Osteocyte (in vitro differentiated cells): ENCODE results near the gene KCNH1. TPM values are rescaled to one million over a fixed set of nuclear protein-coding genes. Genes with fewer than 3 reads are reported as not detected.

Experiments
- DNase-seq: peaks from one replicate; pipeline ENCODE4 v3.0.0; 2021; ENCODE audit warnings: mixed read lengths; ENCODE audit not compliant: unreplicated experiment; ENCODE audit errors: extremely low spot score
- H3K27ac Mint-ChIP-seq: one replicate; pipeline ENCODE4 v1.8.0; 2021; ENCODE audit warnings: mild to moderate bottlenecking, mixed read lengths; ENCODE audit not compliant: unreplicated experiment
- H3K27me3 Mint-ChIP-seq: one replicate; pipeline ENCODE4 v1.8.0; 2021; ENCODE audit warnings: mixed read lengths; ENCODE audit not compliant: unreplicated experiment
- H3K36me3 Mint-ChIP-seq: one replicate; pipeline ENCODE4 v1.8.0; 2021; ENCODE audit warnings: mixed read lengths; ENCODE audit not compliant: unreplicated experiment
- H3K4me1 Mint-ChIP-seq: one replicate; pipeline ENCODE4 v1.8.0; 2021; ENCODE audit warnings: mixed read lengths; ENCODE audit not compliant: unreplicated experiment
- H3K4me3 Mint-ChIP-seq: one replicate; pipeline ENCODE4 v1.8.0; 2021; ENCODE audit warnings: mild to moderate bottlenecking, moderate library complexity, mixed read lengths; ENCODE audit not compliant: unreplicated experiment
- H3K9me3 Mint-ChIP-seq: one replicate; pipeline ENCODE4 v1.8.0; 2021; ENCODE audit warnings: mixed read lengths; ENCODE audit not compliant: unreplicated experiment
- total RNA-seq: library from RNA; stranded (reverse); gene quantifications from 2 replicates; pipeline ENCODE4 v1.2.1, GENCODE V29; 2021
- TF ChIP-seq, protein P1 (sequence below): fragments of 200-600 bp; sonication (generic); IDR thresholded peaks from 2 replicates; pipeline ENCODE4 v1.5.0; 2021; ENCODE audit warnings: antibody characterized with exemption, mild to moderate bottlenecking, moderate library complexity

Gene KCNH1
- total RNA-seq, 1 donor from 2014 or later, result 7.3 TPM

DNA sequence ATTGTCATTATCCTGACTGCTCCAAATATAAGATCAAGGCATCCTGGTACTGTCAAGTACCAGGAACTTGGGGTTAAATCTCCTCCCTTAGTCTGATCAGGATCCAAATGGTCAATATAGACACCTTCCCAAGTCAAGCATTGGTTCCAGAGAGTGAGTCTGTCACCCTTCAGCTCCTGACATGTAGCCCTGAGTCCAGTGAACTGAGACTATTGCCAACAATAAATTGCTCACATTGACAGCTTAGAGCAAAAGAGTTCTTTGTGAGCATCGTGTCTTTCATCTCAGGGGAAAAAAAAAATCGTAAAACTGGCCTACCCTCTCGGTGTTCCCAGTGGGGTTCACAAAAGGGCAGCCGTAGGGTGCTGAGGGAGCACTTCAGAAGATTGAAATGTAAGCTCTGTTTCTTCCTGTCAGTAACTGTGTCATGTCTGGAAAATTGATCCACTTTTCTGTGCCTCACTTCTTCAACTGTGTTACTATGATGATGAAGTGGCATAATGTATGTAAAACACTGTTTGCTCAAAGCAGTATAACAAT, 228.5 kb downstream of the KCNH1 start:
- Mint-ChIP-seq H3K36me3 (no peaks in the 10 kb centered on the region), H3K4me3 (no peak overlapping the region), H3K9me3 (no peaks in the 10 kb centered on the region), H3K27ac (no peak overlapping the region), H3K27me3 (no peaks in the 10 kb centered on the region), H3K4me1 (peaks cover 21% of the 10 kb centered on the region)
- TF ChIP-seq, protein P1, sequence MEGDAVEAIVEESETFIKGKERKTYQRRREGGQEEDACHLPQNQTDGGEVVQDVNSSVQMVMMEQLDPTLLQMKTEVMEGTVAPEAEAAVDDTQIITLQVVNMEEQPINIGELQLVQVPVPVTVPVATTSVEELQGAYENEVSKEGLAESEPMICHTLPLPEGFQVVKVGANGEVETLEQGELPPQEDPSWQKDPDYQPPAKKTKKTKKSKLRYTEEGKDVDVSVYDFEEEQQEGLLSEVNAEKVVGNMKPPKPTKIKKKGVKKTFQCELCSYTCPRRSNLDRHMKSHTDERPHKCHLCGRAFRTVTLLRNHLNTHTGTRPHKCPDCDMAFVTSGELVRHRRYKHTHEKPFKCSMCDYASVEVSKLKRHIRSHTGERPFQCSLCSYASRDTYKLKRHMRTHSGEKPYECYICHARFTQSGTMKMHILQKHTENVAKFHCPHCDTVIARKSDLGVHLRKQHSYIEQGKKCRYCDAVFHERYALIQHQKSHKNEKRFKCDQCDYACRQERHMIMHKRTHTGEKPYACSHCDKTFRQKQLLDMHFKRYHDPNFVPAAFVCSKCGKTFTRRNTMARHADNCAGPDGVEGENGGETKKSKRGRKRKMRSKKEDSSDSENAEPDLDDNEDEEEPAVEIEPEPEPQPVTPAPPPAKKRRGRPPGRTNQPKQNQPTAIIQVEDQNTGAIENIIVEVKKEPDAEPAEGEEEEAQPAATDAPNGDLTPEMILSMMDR, result no peak
- DNase-seq, result no peak

DNA sequence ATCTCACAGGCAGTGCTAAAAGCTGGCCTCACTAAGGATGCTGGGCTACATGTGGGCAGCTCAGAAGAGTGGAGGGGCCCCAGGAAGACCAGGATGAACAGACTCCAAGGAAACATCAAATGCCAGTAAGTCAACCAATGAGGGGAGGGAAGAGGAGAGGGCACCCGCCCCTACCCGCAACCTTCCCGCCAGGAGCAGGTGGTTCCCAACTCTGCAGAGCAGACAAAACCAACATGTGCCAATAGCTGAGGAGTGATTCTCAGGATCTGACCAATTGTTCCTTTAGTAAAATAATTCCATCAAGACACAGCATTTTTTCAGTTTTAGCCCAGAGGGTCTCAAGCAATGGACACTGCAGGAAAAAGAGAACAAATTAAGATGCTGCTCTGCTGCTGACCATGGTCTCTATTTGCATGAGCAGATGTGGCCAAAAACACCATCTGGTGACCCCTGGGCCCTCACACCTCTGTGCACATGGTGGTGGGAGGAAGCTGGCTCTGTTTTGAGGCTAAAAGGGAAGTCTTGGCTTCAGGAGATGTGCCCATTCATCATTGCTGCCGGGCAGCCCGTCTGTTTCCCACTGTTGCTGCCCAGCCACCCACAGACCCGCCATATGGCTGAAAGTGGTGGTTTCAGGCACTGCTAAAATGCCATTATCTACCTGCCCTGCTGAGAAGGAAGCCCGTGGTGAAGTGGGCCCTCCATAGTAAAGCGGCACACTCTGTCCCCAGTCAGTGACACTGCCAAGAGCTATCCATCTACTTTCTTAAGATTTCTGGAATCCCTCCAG, 231.8 kb downstream of the KCNH1 start:
- TF ChIP-seq, protein P1, result no peak
- no peaks in the 10 kb centered on the region for H3K27me3 Mint-ChIP-seq
- no peak for DNase-seq
- H3K27ac Mint-ChIP-seq, result no peak overlapping the region
- no peaks in the 10 kb centered on the region for H3K36me3 Mint-ChIP-seq
- H3K4me1 Mint-ChIP-seq, result peaks cover 16% of the 10 kb centered on the region
- H3K4me3 Mint-ChIP-seq, result no peak overlapping the region
- no peaks in the 10 kb centered on the region for H3K9me3 Mint-ChIP-seq

DNA sequence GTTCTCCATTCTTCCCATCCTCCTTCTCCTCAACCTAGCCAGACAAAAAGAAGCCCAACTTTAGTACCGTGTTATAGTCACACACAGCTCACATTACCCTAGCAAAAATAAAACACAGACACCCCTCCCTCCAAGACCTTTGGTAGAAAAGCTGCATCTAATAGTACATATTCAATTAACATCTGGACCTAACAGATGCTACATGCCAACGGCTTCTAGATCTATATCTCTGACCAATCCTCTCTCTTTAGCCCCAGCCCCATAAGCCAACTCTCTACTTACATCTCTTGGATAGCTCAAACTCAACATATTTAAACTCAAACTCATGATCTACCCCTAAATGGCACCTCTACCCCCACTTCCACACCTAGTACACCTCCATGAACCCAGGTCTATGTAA, 233.1 kb downstream of the KCNH1 start:
- no peaks in the 10 kb centered on the region for H3K9me3 Mint-ChIP-seq
- H3K4me1 Mint-ChIP-seq, result peaks cover 11% of the 10 kb centered on the region
- H3K36me3 Mint-ChIP-seq, result no peaks in the 10 kb centered on the region
- no peak overlapping the region for H3K4me3 Mint-ChIP-seq
- TF ChIP-seq, protein P1, result no peak
- H3K27ac Mint-ChIP-seq, result no peak overlapping the region
- no peak for DNase-seq
- no peaks in the 10 kb centered on the region for H3K27me3 Mint-ChIP-seq

DNA sequence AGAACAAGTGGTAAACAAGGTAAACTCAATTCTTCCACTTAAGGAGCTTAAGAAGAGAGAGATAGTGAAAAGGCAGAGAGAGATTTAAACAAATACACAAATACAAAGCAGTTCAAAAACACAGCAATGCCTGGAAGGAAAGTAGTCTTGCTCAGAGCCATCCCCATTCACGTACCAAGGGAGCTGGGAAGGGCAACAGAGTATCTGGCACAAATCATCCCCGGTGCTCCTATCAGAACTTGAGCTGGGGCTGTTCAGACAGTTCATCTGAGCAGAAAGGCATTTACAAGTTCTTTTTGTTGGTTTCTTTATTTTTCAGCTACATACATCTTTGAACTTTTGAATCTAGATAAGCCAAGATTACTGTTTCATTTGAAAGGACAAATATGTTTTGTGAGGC, 233.9 kb downstream of the KCNH1 start:
- Mint-ChIP-seq H3K9me3 (peaks cover 5% of the 10 kb centered on the region), H3K4me1 (peaks cover 6% of the 10 kb centered on the region), H3K27me3 (no peaks in the 10 kb centered on the region), H3K27ac (no peak overlapping the region), H3K36me3 (no peaks in the 10 kb centered on the region), H3K4me3 (no peak overlapping the region)
- TF ChIP-seq, protein P1, result no peak
- no peak for DNase-seq

DNA sequence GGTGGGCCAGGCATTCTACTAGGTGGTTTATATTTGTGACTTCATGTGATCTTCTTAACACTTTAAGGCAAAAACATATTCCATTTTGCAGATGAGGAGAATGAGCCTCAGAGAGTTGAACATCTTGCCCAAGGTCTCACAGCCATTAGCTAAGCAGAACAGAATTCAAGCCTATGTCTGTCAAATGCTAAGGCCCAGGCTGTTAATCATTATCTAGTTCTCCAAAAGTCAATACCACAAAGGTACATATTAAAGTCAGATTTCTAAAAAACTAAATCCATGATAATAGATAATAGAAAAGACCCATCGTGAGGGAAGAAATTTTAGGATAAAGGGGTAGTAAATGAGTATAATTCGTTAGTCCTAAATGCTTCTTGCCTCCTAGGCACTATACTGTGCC, 234.3 kb downstream of the KCNH1 start:
- Mint-ChIP-seq H3K4me3 (no peak overlapping the region), H3K36me3 (no peaks in the 10 kb centered on the region)

More for the DNA sequence above, 234.3 kb downstream of the KCNH1 start:
- no peak for DNase-seq
- H3K4me1 Mint-ChIP-seq, result peaks cover 6% of the 10 kb centered on the region
- no peaks in the 10 kb centered on the region for H3K27me3 Mint-ChIP-seq
- H3K9me3 Mint-ChIP-seq, result peaks cover 9% of the 10 kb centered on the region
- no peak overlapping the region for H3K27ac Mint-ChIP-seq
- TF ChIP-seq, protein P1, result no peak
